Measurements from ENCODE around the gene RGS9BP.

RGS9BP gene

GRCh38 chr19:32662186-32662585, 13.5 kb upstream of the RGS9BP start:
- Histone ChIP-seq H3K9me3 (ENCODE audit: insufficient read depth, low read depth, low read length) (no peaks in the 10 kb centered on the region), H3K4me2 (ENCODE audit: low read length) (no peak overlapping the region), H3K27ac (ENCODE audit: low read depth, low read length) (no peak overlapping the region), H2BK120ac (ENCODE audit: insufficient read depth, low read length, poor library complexity) (no peak overlapping the region), H3K4ac (ENCODE audit: low read depth, low read length) (no peak overlapping the region), H3K18ac (ENCODE audit: low read length) (no peak overlapping the region), H3K23ac (ENCODE audit: low read length) (no peak overlapping the region), H4K8ac (ENCODE audit: low read depth, low read length) (no peak overlapping the region), H2AFZ (ENCODE audit: insufficient read depth, low read length, poor library complexity) (no peak overlapping the region), H3K27me3 (ENCODE audit: insufficient read depth, low read length) (no peaks in the 10 kb centered on the region), H3K4me3 (ENCODE audit: low read depth, low read length) (no peak overlapping the region), H2AK5ac (ENCODE audit: low read length) (no peak overlapping the region), H3K79me2 (ENCODE audit: control insufficient read depth, insufficient read depth, low read length, poor library complexity) (no peaks in the 10 kb centered on the region), H2BK5ac (ENCODE audit: low read depth, low read length, poor library complexity) (no peak overlapping the region), H3K79me1 (ENCODE audit: low read length) (no peaks in the 10 kb centered on the region), H3K14ac (ENCODE audit: low read length) (no peak overlapping the region), H2BK12ac (ENCODE audit: low read length) (no peak overlapping the region), H3K36me3 (ENCODE audit: control insufficient read depth in 1 of 2, insufficient read depth in 2 of 2, low read length in 2 of 2) (peaks cover 11% of the 10 kb centered on the region in 2 experiments), H3K9ac (ENCODE audit: low read length) (no peak overlapping the region), H3K4me1 (ENCODE audit: control insufficient read depth in 1 of 2, insufficient read depth in 2 of 2, low read length in 2 of 2) (no peaks in the 10 kb centered on the region), H4K91ac (ENCODE audit: low read depth, low read length) (no peak overlapping the region), H4K12ac (ENCODE audit: low read depth, low read length) (no peak overlapping the region)
- WGBS (ENCODE audit: extremely low coverage, insufficient coverage, insufficient read length), result no CpG with 5 or more reads among the region's 3 CpGs
- no peak for DNase-seq

GRCh38 chr19:32666084-32666483, 9.6 kb upstream of the RGS9BP start:
- Histone ChIP-seq H2AFZ (ENCODE audit: insufficient read depth, low read length, poor library complexity) (no peak overlapping the region), H3K4me3 (ENCODE audit: low read depth, low read length) (no peak overlapping the region), H4K8ac (ENCODE audit: low read depth, low read length) (no peak overlapping the region), H2BK120ac (ENCODE audit: insufficient read depth, low read length, poor library complexity) (no peak overlapping the region), H3K18ac (ENCODE audit: low read length) (no peak overlapping the region), H3K9ac (ENCODE audit: low read length) (no peak overlapping the region), H3K79me1 (ENCODE audit: low read length) (no peaks in the 10 kb centered on the region), H3K4ac (ENCODE audit: low read depth, low read length) (no peak overlapping the region), H3K36me3 (ENCODE audit: control insufficient read depth in 1 of 2, insufficient read depth in 2 of 2, low read length in 2 of 2) (peaks cover 4 to 5% of the 10 kb centered on the region in 2 experiments), H3K9me3 (ENCODE audit: insufficient read depth, low read depth, low read length) (no peaks in the 10 kb centered on the region), H4K12ac (ENCODE audit: low read depth, low read length) (no peak overlapping the region), H2BK5ac (ENCODE audit: low read depth, low read length, poor library complexity) (no peak overlapping the region), H3K79me2 (ENCODE audit: control insufficient read depth, insufficient read depth, low read length, poor library complexity) (no peaks in the 10 kb centered on the region), H2AK5ac (ENCODE audit: low read length) (no peak overlapping the region), H4K91ac (ENCODE audit: low read depth, low read length) (no peak overlapping the region), H3K4me2 (ENCODE audit: low read length) (no peak overlapping the region), H3K27ac (ENCODE audit: low read depth, low read length) (no peak overlapping the region), H3K4me1 (ENCODE audit: control insufficient read depth in 1 of 2, insufficient read depth in 2 of 2, low read length in 2 of 2) (no peaks in the 10 kb centered on the region), H3K14ac (ENCODE audit: low read length) (no peak overlapping the region), H2BK12ac (ENCODE audit: low read length) (no peak overlapping the region), H3K23ac (ENCODE audit: low read length) (no peak overlapping the region), H3K27me3 (ENCODE audit: insufficient read depth, low read length) (no peaks in the 10 kb centered on the region)
- no peak for DNase-seq
- WGBS (ENCODE audit: extremely low coverage, insufficient coverage, insufficient read length), result no CpG with 5 or more reads among the region's 6 CpGs

- no peak overlapping the region for H2AFZ ChIP-seq (ENCODE audit: insufficient read depth, low read length, poor library complexity)
- no peak overlapping the region for H3K14ac ChIP-seq (ENCODE audit: low read length)
- H3K18ac ChIP-seq (ENCODE audit: low read length), result no peak overlapping the region
- H3K23ac ChIP-seq (ENCODE audit: low read length), result no peak overlapping the region
- no peak overlapping the region for H2BK12ac ChIP-seq (ENCODE audit: low read length)
- no peaks in the 10 kb centered on the region for H3K9me3 ChIP-seq (ENCODE audit: insufficient read depth, low read depth, low read length)
- H3K4ac ChIP-seq (ENCODE audit: low read depth, low read length), result peak overlapping the region; percentile 10
- peaks cover 3 to 5% of the 10 kb centered on the region in 2 experiments for H3K4me1 ChIP-seq (ENCODE audit: control insufficient read depth in 1 of 2, insufficient read depth in 2 of 2, low read length in 2 of 2)
- DNase-seq, result no peak
- no peak overlapping the region for H2BK120ac ChIP-seq (ENCODE audit: insufficient read depth, low read length, poor library complexity)
- H3K4me3 ChIP-seq (ENCODE audit: low read depth, low read length), result no peak overlapping the region
- H3K27me3 ChIP-seq (ENCODE audit: insufficient read depth, low read length), result no peaks in the 10 kb centered on the region
- H4K12ac ChIP-seq (ENCODE audit: low read depth, low read length), result no peak overlapping the region
- no peak overlapping the region for H2BK5ac ChIP-seq (ENCODE audit: low read depth, low read length, poor library complexity)
- no peak overlapping the region for H3K4me2 ChIP-seq (ENCODE audit: low read length)
- H3K27ac ChIP-seq (ENCODE audit: low read depth, low read length), result no peak overlapping the region
- H4K8ac ChIP-seq (ENCODE audit: low read depth, low read length), result no peak overlapping the region
- H3K79me1 ChIP-seq (ENCODE audit: low read length), result no peaks in the 10 kb centered on the region
- H3K36me3 ChIP-seq (ENCODE audit: control insufficient read depth in 1 of 2, insufficient read depth in 2 of 2, low read length in 2 of 2), result peaks cover 4% of the 10 kb centered on the region in 2 experiments
- H3K79me2 ChIP-seq (ENCODE audit: control insufficient read depth, insufficient read depth, low read length, poor library complexity), result peaks cover 6% of the 10 kb centered on the region
- H3K9ac ChIP-seq (ENCODE audit: low read length), result no peak overlapping the region
- no peak overlapping the region for H4K91ac ChIP-seq (ENCODE audit: low read depth, low read length)
- no CpG with 5 or more reads among the region's 3 CpGs for WGBS (ENCODE audit: extremely low coverage, insufficient coverage, insufficient read length)
- H2AK5ac ChIP-seq (ENCODE audit: low read length), result no peak overlapping the region
Measured at GRCh38 chr19:32669310-32669709, 6.3 kb upstream of the RGS9BP start.

- Histone ChIP-seq H3K14ac (ENCODE audit: low read length) (no peak overlapping the region), H3K27ac (ENCODE audit: low read depth, low read length) (no peak overlapping the region), H3K27me3 (ENCODE audit: insufficient read depth, low read length) (peaks cover 16% of the 10 kb centered on the region), H2BK12ac (ENCODE audit: low read length) (no peak overlapping the region), H2AK5ac (ENCODE audit: low read length) (no peak overlapping the region), H4K8ac (ENCODE audit: low read depth, low read length) (no peak overlapping the region), H2BK120ac (ENCODE audit: insufficient read depth, low read length, poor library complexity) (no peak overlapping the region), H2AFZ (ENCODE audit: insufficient read depth, low read length, poor library complexity) (no peak overlapping the region), H3K18ac (ENCODE audit: low read length) (peak overlapping the region; percentile 5), H3K23ac (ENCODE audit: low read length) (no peak overlapping the region), H3K4ac (ENCODE audit: low read depth, low read length) (peak overlapping the region; percentile 6), H3K4me1 (ENCODE audit: control insufficient read depth in 1 of 2, insufficient read depth in 2 of 2, low read length in 2 of 2) (peaks cover 14 to 17% of the 10 kb centered on the region in 2 experiments), H2BK5ac (ENCODE audit: low read depth, low read length, poor library complexity) (no peak overlapping the region), H3K36me3 (ENCODE audit: control insufficient read depth in 1 of 2, insufficient read depth in 2 of 2, low read length in 2 of 2) (peaks cover under 1 to 2% of the 10 kb centered on the region in 2 experiments), H3K9me3 (ENCODE audit: insufficient read depth, low read depth, low read length) (peaks cover 3% of the 10 kb centered on the region), H3K9ac (ENCODE audit: low read length) (peak overlapping the region; percentile 22), H3K79me1 (ENCODE audit: low read length) (peaks cover 5% of the 10 kb centered on the region), H3K4me3 (ENCODE audit: low read depth, low read length) (no peak overlapping the region), H4K91ac (ENCODE audit: low read depth, low read length) (no peak overlapping the region), H4K12ac (ENCODE audit: low read depth, low read length) (no peak overlapping the region), H3K79me2 (ENCODE audit: control insufficient read depth, insufficient read depth, low read length, poor library complexity) (peaks cover 12% of the 10 kb centered on the region), H3K4me2 (ENCODE audit: low read length) (no peak overlapping the region)
- WGBS (ENCODE audit: extremely low coverage, insufficient coverage, insufficient read length), result no CpG with 5 or more reads among the region's 14 CpGs
- no peak for DNase-seq
Measured at GRCh38 chr19:32671883-32672593, 3.6 kb upstream of the RGS9BP start.

Measured in trophoblast cell (in vitro differentiated cells and primary cell).